Neural cell (in vitro differentiated cells): ENCODE data around the gene CNTLN. TPM values are rescaled to one million over a fixed set of nuclear protein-coding genes. Genes with fewer than 3 reads are reported as not detected.

ENCODE experiments used
- H2AFZ ChIP-seq: fragments of 200-600, 300-800 bp; sonication (generic), shearing (Covaris generic); 2 replicates; pipeline ENCODE4 v1.6.0; 2014; ENCODE audit warnings: low read depth, mild to moderate bottlenecking, antibody characterized with exemption, low read length, moderate library complexity
- H3F3A ChIP-seq: fragments of 200-600 bp; shearing (Covaris generic); 2 replicates; pipeline ENCODE4 v1.6.1; 2016; ENCODE audit warnings: mild to moderate bottlenecking, moderate library complexity, mixed read lengths, antibody characterized with exemption, low read length; ENCODE audit not compliant: insufficient read depth, poor library complexity, severe bottlenecking
- H3K27ac ChIP-seq: fragments of 200-600, 300-800 bp; sonication (generic), shearing (Covaris generic); 2 replicates; pipeline ENCODE4 v1.5.1; 2014; ENCODE audit warnings: mild to moderate bottlenecking, low read length, moderate library complexity
- H3K27me3 ChIP-seq: fragments of 300-800, 200-600 bp; sonication (generic), shearing (Covaris generic); 2 replicates; pipeline ENCODE4 v1.6.0; 2014; ENCODE audit warnings: mild to moderate bottlenecking, low read depth, low read length, moderate library complexity; ENCODE audit not compliant: insufficient read depth
- H3K36me3 ChIP-seq: fragments of 300-800, 200-600 bp; sonication (generic), shearing (Covaris generic); 2 replicates; pipeline ENCODE4 v1.5.1; 2014; ENCODE audit warnings: mild to moderate bottlenecking, antibody characterized with exemption, low read length, moderate library complexity; ENCODE audit not compliant: insufficient read depth
- H3K4me2 ChIP-seq: fragments of 300-800, 200-600 bp; sonication (generic), shearing (Covaris generic); 2 replicates; pipeline ENCODE4 v1.6.0; 2014; ENCODE audit warnings: mild to moderate bottlenecking, low read length
- H3K4me3 ChIP-seq: fragments of 300-800, 200-600 bp; sonication (generic), shearing (Covaris generic); 2 replicates; pipeline ENCODE4 v1.5.1; 2014; ENCODE audit warnings: mild to moderate bottlenecking, low read length, moderate library complexity
- H3K79me2 ChIP-seq: fragments of 200-600 bp; shearing (Covaris generic); replicated peaks from 2 replicates; pipeline ENCODE4 v1.6.0; 2014; ENCODE audit warnings: mild to moderate bottlenecking, low read length, moderate library complexity; ENCODE audit not compliant: insufficient read depth
- H3K9ac ChIP-seq: fragments of 300-800, 200-600 bp; sonication (generic), shearing (Covaris generic); 2 replicates; pipeline ENCODE4 v1.6.1; 2016; ENCODE audit warnings: mild to moderate bottlenecking, low read length, mixed read lengths
- H3K9me2 ChIP-seq: fragments of 200-600 bp; shearing (Covaris generic); 2 replicates; pipeline ENCODE4 v1.6.1; 2016; ENCODE audit warnings: mild to moderate bottlenecking, low read length, mixed read lengths; ENCODE audit not compliant: insufficient read depth
- H3K9me3 ChIP-seq: fragments of 200-600, 300-800 bp; sonication (generic), shearing (Covaris generic); 2 replicates; pipeline ENCODE4 v1.6.1; 2016; ENCODE audit warnings: mild to moderate bottlenecking, mixed run types, low read length, moderate library complexity, mixed read lengths
- H4K20me1 ChIP-seq: fragments of 200-600 bp; shearing (Covaris generic); 2 replicates; pipeline ENCODE4 v1.6.1; 2016; ENCODE audit warnings: mild to moderate bottlenecking, mixed run types; ENCODE audit not compliant: insufficient read depth
- EP300 ChIP-seq: fragments of 450-650 bp; conservative IDR thresholded peaks from 2 replicates; pipeline ENCODE4 v1.6.1; 2014; ENCODE audit warnings: antibody characterized with exemption, mild to moderate bottlenecking, moderate library complexity; ENCODE audit not compliant: poor library complexity, severe bottlenecking
- EZH2 ChIP-seq: fragments of 200-600, 300-800 bp; shearing (Covaris generic), sonication (generic); IDR thresholded peaks from 2 replicates; pipeline ENCODE4 v1.6.1; 2014; ENCODE audit warnings: antibody characterized with exemption, low read length, borderline replicate concordance, mild to moderate bottlenecking; ENCODE audit not compliant: insufficient read depth, poor library complexity, severe bottlenecking
- MXI1 ChIP-seq: fragments of 450-650 bp; conservative IDR thresholded peaks from 2 replicates; pipeline ENCODE4 v1.6.1; 2014; ENCODE audit warnings: antibody characterized with exemption, mild to moderate bottlenecking; ENCODE audit not compliant: poor library complexity, severe bottlenecking
- POLR2AphosphoS5 ChIP-seq: IDR thresholded peaks from 2 replicates; pipeline ENCODE4 v1.6.1; 2012
- RAD21 ChIP-seq: fragments of 450-650 bp; conservative IDR thresholded peaks from 2 replicates; pipeline ENCODE4 v1.6.1; 2014; ENCODE audit warnings: antibody characterized with exemption, mild to moderate bottlenecking, moderate library complexity
- REST ChIP-seq: IDR thresholded peaks from 2 replicates; pipeline ENCODE4 v1.6.1; 2012; ENCODE audit warnings: borderline replicate concordance
- SMC3 ChIP-seq: fragments of 450-650 bp; conservative IDR thresholded peaks from 2 replicates; pipeline ENCODE4 v1.6.1; 2014; ENCODE audit warnings: antibody characterized with exemption, mild to moderate bottlenecking, moderate library complexity; ENCODE audit not compliant: poor library complexity
- TAF1 ChIP-seq: IDR thresholded peaks from 2 replicates; pipeline ENCODE4 v1.6.1; 2012; ENCODE audit warnings: low read depth
- polyA plus RNA-seq: library from polyadenylated mRNA; depleted of rRNA; stranded (reverse); fragments of >200 nt; gene quantifications from 2 replicates; pipeline ENCODE4 v1.2.3, GENCODE V29; 2014
- TF ChIP-seq, protein P1 (sequence below): fragments of 450-650 bp; IDR thresholded peaks from 2 replicates; pipeline ENCODE4 v1.5.1; 2014; ENCODE audit warnings: antibody characterized with exemption, mild to moderate bottlenecking, moderate library complexity; ENCODE audit not compliant: poor library complexity, severe bottlenecking

CNTLN gene
- polyA plus RNA-seq, 1 donor from 2014 or later = 5.0 TPM

GRCh38 chr9:17425384-17425783 lies 290.5 kb downstream of the CNTLN start:
- Histone ChIP-seq H3K36me3 (no peaks in the 10 kb centered on the region), H3K27ac (no peak overlapping the region), H2AFZ (no peak overlapping the region), H3K4me3 (no peak overlapping the region), H3K79me2 (no peaks in the 10 kb centered on the region), H3K4me2 (no peak overlapping the region), H3K9me2 (no peaks in the 10 kb centered on the region), H4K20me1 (no peaks in the 10 kb centered on the region), H3F3A (no peaks in the 10 kb centered on the region), H3K27me3 (no peaks in the 10 kb centered on the region), H3K9me3 (no peaks in the 10 kb centered on the region), H3K9ac (no peak overlapping the region)
- TF ChIP-seq, protein P1, sequence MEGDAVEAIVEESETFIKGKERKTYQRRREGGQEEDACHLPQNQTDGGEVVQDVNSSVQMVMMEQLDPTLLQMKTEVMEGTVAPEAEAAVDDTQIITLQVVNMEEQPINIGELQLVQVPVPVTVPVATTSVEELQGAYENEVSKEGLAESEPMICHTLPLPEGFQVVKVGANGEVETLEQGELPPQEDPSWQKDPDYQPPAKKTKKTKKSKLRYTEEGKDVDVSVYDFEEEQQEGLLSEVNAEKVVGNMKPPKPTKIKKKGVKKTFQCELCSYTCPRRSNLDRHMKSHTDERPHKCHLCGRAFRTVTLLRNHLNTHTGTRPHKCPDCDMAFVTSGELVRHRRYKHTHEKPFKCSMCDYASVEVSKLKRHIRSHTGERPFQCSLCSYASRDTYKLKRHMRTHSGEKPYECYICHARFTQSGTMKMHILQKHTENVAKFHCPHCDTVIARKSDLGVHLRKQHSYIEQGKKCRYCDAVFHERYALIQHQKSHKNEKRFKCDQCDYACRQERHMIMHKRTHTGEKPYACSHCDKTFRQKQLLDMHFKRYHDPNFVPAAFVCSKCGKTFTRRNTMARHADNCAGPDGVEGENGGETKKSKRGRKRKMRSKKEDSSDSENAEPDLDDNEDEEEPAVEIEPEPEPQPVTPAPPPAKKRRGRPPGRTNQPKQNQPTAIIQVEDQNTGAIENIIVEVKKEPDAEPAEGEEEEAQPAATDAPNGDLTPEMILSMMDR = no peak
- no peak for TF ChIP-seq SMC3
- no peak for TF ChIP-seq RAD21
- no peak for TF ChIP-seq EZH2
- no peak for TF ChIP-seq TAF1
- TF ChIP-seq EP300 = no peak
- TF ChIP-seq MXI1 = no peak
- TF ChIP-seq POLR2AphosphoS5 = no peak
- no peak for TF ChIP-seq REST

GRCh38 chr9:17433526-17433925 lies 298.7 kb downstream of the CNTLN start:
- Histone ChIP-seq H3K27ac (no peak overlapping the region), H3K79me2 (no peaks in the 10 kb centered on the region), H3K9me3 (peaks cover 4% of the 10 kb centered on the region), H3K9ac (no peak overlapping the region), H3K27me3 (no peaks in the 10 kb centered on the region), H4K20me1 (no peaks in the 10 kb centered on the region), H3K4me3 (no peak overlapping the region), H3K4me2 (no peak overlapping the region), H3K9me2 (no peaks in the 10 kb centered on the region), H2AFZ (no peak overlapping the region), H3K36me3 (no peaks in the 10 kb centered on the region), H3F3A (no peaks in the 10 kb centered on the region)
- no peak for TF ChIP-seq POLR2AphosphoS5
- TF ChIP-seq TAF1 = no peak
- TF ChIP-seq EP300 = no peak
- no peak for TF ChIP-seq MXI1
- no peak for TF ChIP-seq SMC3
- TF ChIP-seq, protein P1 = no peak
- TF ChIP-seq RAD21 = no peak
- TF ChIP-seq EZH2 = no peak
- no peak for TF ChIP-seq REST
